Right lobe of liver (tissue), 6 donors: ENCODE results near the gene EFHD2. TPM values are rescaled to one million over a fixed set of nuclear protein-coding genes. Genes with fewer than 3 reads are reported as not detected.

Source experiments
- ATAC-seq, 4 donors: fragments of 200-7000 bp; cut with Tn5 transposase; one replicate each; pipeline ENCODE4 v1.9.1; 2020; ENCODE audit warnings: mild to moderate bottlenecking in 4 of 4, moderate library complexity in 4 of 4
- DNase-seq, 3 donors: peaks; one replicate each; pipeline ENCODE4 v3.0.0-alpha.2; 2020
- H3K27ac ChIP-seq, 3 donors: fragments of 200-600 bp; one replicate each; pipeline ENCODE4 v1.8.0; 2022
- H3K27me3 ChIP-seq, 2 donors: fragments of 200-600 bp; one replicate each; pipeline ENCODE4 v1.8.0; 2022
- H3K36me3 ChIP-seq, 4 donors: fragments of 200-600 bp; sonication (generic) in 1 of 4; one replicate each; pipeline versions ENCODE4 v1.5.1 to v1.8.0; 2017 to 2022; ENCODE audit warnings: control low read depth in 1 of 4
- H3K4me1 ChIP-seq, 4 donors: fragments of 200-600 bp; sonication (generic) in 1 of 4; one replicate each; pipeline versions ENCODE4 v1.5.1 to v1.8.0; 2017 to 2022; ENCODE audit warnings: control low read depth in 1 of 4
- H3K4me3 ChIP-seq, 3 donors: fragments of 200-600 bp; one replicate each; pipeline ENCODE4 v1.8.0; 2022
- H3K9me3 ChIP-seq, 4 donors: fragments of 200-600 bp; sonication (generic) in 1 of 4; one replicate each; pipeline versions ENCODE4 v1.5.1 to v1.8.0; 2017 to 2022; ENCODE audit warnings: control low read depth in 1 of 4
- CTCF ChIP-seq, 4 donors: fragments of 200-600 bp in 3 of 4; fragments of 450-650 bp in 1 of 4; IDR thresholded peaks; one replicate each; pipeline versions ENCODE4 v1.5.1 to v1.8.0; 2016 to 2022; ENCODE audit warnings: antibody characterized with exemption in 4 of 4, mild to moderate bottlenecking in 2 of 4
- POLR2A ChIP-seq: fragments of 450-650 bp; IDR thresholded peaks from one replicate; pipeline ENCODE4 v1.6.1; 2017; ENCODE audit warnings: antibody characterized with exemption, mild to moderate bottlenecking
- WGBS: methylation state at CpG from one replicate; pipeline ENCODE4 v1.1.6; 2018; ENCODE audit warnings: low coverage, low lambda C conversion rate; ENCODE audit not compliant: insufficient coverage; ENCODE audit errors: missing lambda C conversion rate; 5-methylcytosine and 5-hydroxymethylcytosine counted together
- intact Hi-C, 2 donors: fragments of 100-400 bp; cut with DNase I; formaldehyde crosslinking; loops; one replicate each; pipeline versions ENCODE4 v1.11.2 to v1.14.1; 2022
- total RNA-seq, 6 experiments: library from RNA; depleted of rRNA in 2 of 6; stranded (reverse); fragments of >200 nt in 2 of 6; fragmentation: NEBNext Ultra II Directional in 3 of 6; extraction: Animal tissue kit (Norgen Biotek cat#: 25700) in 3 of 6; gene quantifications; one replicate each; pipeline versions ENCODE4 v1.1.0 to v1.2.4, GENCODE V29; 2016 to 2023
- donor health status: DM: no; HTN: yes; CAD: no.
- donor health status: DM: no; HTN: no; CAD: no.
- donor health status: DM: no; HTN: no; CAD: no.
- donor health status: DM: no; HTN: yes; CAD: no.
- donor health status: DM: no; HTN: yes; CAD: no.

Gene EFHD2
- total RNA-seq, 6 experiments from 2014 or later = 9.9 to 19.4 (median 15.6) TPM

GRCh38 chr1:15399710-15400109 is 10.0 kb upstream of the EFHD2 start:
- intact Hi-C loops = no loop called here
- DNase-seq = no peak
- Histone ChIP-seq H3K4me1 (no peaks in the 10 kb centered on the region), H3K36me3 (no peaks in the 10 kb centered on the region), H3K27ac (no peak overlapping the region), H3K4me3 (no peak overlapping the region), H3K9me3 (peaks cover 0 to 5% (median 0%) of the 10 kb centered on the region in 4 donors), H3K27me3 (no peaks in the 10 kb centered on the region)
- ATAC-seq = no peak
- WGBS = 100% methylated on average over 1 of the region's 2 CpGs
- no peak for TF ChIP-seq CTCF (IDR thresholded peaks at IDR 0.05)

- TF ChIP-seq CTCF (IDR thresholded peaks at IDR 0.05) = no peak
- TF ChIP-seq POLR2A = no peak
- H3K27ac ChIP-seq = no peak overlapping the region
- intact Hi-C loops = no loop called here
These were observed 9.1 kb upstream of the EFHD2 start for GRCh38 chr1:15400627-15401026.

GRCh38 chr1:15401391-15402055 is 8.2 kb upstream of the EFHD2 start:
- ATAC-seq (no peak), DNase-seq (no peak)
- Histone ChIP-seq H3K4me1 (no peaks in the 10 kb centered on the region), H3K27ac (no peak overlapping the region), H3K4me3 (no peak overlapping the region), H3K27me3 (no peaks in the 10 kb centered on the region), H3K9me3 (peaks cover 0 to 5% (median 0%) of the 10 kb centered on the region in 4 donors), H3K36me3 (no peaks in the 10 kb centered on the region)
- 65% methylated on average over 5 of the region's 7 CpGs for WGBS
- no peak for TF ChIP-seq CTCF (IDR thresholded peaks at IDR 0.05)
- no peak for TF ChIP-seq POLR2A
- intact Hi-C loops = no loop called here

More at GRCh38 chr1:15400627-15401026, 9.1 kb upstream of the EFHD2 start:
- no peak for DNase-seq
- no peak for ATAC-seq
- H3K36me3 ChIP-seq = no peaks in the 10 kb centered on the region
- H3K9me3 ChIP-seq = peaks cover 0 to 5% (median 0%) of the 10 kb centered on the region in 4 donors
- WGBS = 90% methylated on average over 2 of the region's 3 CpGs
- H3K4me1 ChIP-seq = no peaks in the 10 kb centered on the region
- no peak overlapping the region for H3K4me3 ChIP-seq
- H3K27me3 ChIP-seq = no peaks in the 10 kb centered on the region

- no peak for TF ChIP-seq CTCF (IDR thresholded peaks at IDR 0.05)
- TF ChIP-seq POLR2A = no peak
- DNase-seq (no peak), ATAC-seq (no peak)
- Histone ChIP-seq H3K9me3 (peaks cover 0 to 5% (median 0%) of the 10 kb centered on the region in 4 donors), H3K27ac (no peak overlapping the region), H3K4me1 (no peaks in the 10 kb centered on the region), H3K27me3 (no peaks in the 10 kb centered on the region), H3K36me3 (no peaks in the 10 kb centered on the region), H3K4me3 (no peak overlapping the region)
- WGBS = 78% methylated on average over 4 of the region's 5 CpGs
- intact Hi-C loops = no loop called here
These were observed 6.8 kb upstream of the EFHD2 start for GRCh38 chr1:15402809-15403450.
